OCI-LY1 (cell line): ENCODE results near the gene SLC16A1.

Experiments
- EZH2 ChIP-seq: fragments of 200-600 bp; sonication (generic), shearing (Covaris generic); IDR thresholded peaks from 2 replicates; pipeline ENCODE4 v1.8.0; 2017; ENCODE audit warnings: borderline replicate concordance, mixed run types, mild to moderate bottlenecking, antibody characterized with exemption, low read length, moderate library complexity, mixed read lengths
- TF ChIP-seq, protein P1 (sequence below): fragments of 200-600 bp; sonication (generic), shearing (Covaris generic); IDR thresholded peaks from 2 replicates; pipeline ENCODE4 v1.5.1; 2017; ENCODE audit warnings: mild to moderate bottlenecking, antibody characterized with exemption, low read length, moderate library complexity, mixed read lengths

GRCh38 chr1:112974646-112975045 lies 18.6 kb upstream of the SLC16A1 start:
- TF ChIP-seq, protein P1, sequence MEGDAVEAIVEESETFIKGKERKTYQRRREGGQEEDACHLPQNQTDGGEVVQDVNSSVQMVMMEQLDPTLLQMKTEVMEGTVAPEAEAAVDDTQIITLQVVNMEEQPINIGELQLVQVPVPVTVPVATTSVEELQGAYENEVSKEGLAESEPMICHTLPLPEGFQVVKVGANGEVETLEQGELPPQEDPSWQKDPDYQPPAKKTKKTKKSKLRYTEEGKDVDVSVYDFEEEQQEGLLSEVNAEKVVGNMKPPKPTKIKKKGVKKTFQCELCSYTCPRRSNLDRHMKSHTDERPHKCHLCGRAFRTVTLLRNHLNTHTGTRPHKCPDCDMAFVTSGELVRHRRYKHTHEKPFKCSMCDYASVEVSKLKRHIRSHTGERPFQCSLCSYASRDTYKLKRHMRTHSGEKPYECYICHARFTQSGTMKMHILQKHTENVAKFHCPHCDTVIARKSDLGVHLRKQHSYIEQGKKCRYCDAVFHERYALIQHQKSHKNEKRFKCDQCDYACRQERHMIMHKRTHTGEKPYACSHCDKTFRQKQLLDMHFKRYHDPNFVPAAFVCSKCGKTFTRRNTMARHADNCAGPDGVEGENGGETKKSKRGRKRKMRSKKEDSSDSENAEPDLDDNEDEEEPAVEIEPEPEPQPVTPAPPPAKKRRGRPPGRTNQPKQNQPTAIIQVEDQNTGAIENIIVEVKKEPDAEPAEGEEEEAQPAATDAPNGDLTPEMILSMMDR, result no peak
- TF ChIP-seq EZH2, result no peak
